GM23338 (cell line): Measurements from ENCODE around the gene POMC. TPM values are rescaled to one million over a fixed set of nuclear protein-coding genes. Genes with fewer than 3 reads are reported as not detected.

Experiments used
- ATAC-seq: fragments of 200-7000 bp; cut with Tn5 transposase; 3 replicates; pipeline ENCODE4 v1.9.1; 2020
- DNase-seq: peaks from one replicate; pipeline ENCODE4 v3.0.0-alpha.2; 2015; ENCODE audit warnings: low spot score
- H2AFZ ChIP-seq: fragments of 200-600 bp; sonication (generic); 2 replicates; pipeline ENCODE4 v1.8.0; 2016; ENCODE audit warnings: antibody characterized with exemption, mild to moderate bottlenecking, moderate library complexity
- H3F3A ChIP-seq: fragments of 200-600 bp; sonication (generic); replicated peaks from 2 replicates; pipeline ENCODE4 v1.8.0; 2017; ENCODE audit warnings: antibody characterized with exemption, mixed run types, low read depth
- H3K27ac ChIP-seq: fragments of 200-600 bp; sonication (generic); 2 replicates; pipeline ENCODE4 v1.6.1; 2016; ENCODE audit warnings: low read depth
- H3K27me3 ChIP-seq: fragments of 200-600 bp; sonication (generic); 2 replicates; pipeline ENCODE4 v1.8.0; 2016; ENCODE audit warnings: mild to moderate bottlenecking, mixed run types, moderate library complexity; ENCODE audit not compliant: insufficient read depth
- H3K36me3 ChIP-seq: fragments of 200-600 bp; sonication (generic); 2 replicates; pipeline ENCODE4 v1.8.0; 2016; ENCODE audit warnings: mild to moderate bottlenecking; ENCODE audit not compliant: insufficient read depth
- H3K4me1 ChIP-seq: fragments of 200-600 bp; sonication (generic); 2 replicates; pipeline ENCODE4 v1.8.0; 2016; ENCODE audit warnings: mild to moderate bottlenecking, moderate library complexity; ENCODE audit not compliant: insufficient read depth
- H3K4me2 ChIP-seq: fragments of 200-600 bp; sonication (generic); 2 replicates; pipeline ENCODE4 v1.7.1; 2017; ENCODE audit warnings: mixed run types
- H3K4me3 ChIP-seq: fragments of 200-600 bp; sonication (generic); 2 replicates; pipeline ENCODE4 v1.6.1; 2016; ENCODE audit warnings: mixed run types
- H3K79me2 ChIP-seq: fragments of 200-600 bp; sonication (generic); replicated peaks from 2 replicates; pipeline ENCODE4 v1.8.0; 2017; ENCODE audit warnings: mild to moderate bottlenecking; ENCODE audit not compliant: insufficient read depth
- H3K9me2 ChIP-seq: fragments of 200-600 bp; sonication (generic); 2 replicates; pipeline ENCODE4 v1.8.0; 2017; ENCODE audit not compliant: insufficient read depth
- H4K20me1 ChIP-seq: fragments of 200-600 bp; sonication (generic); replicated peaks from 2 replicates; pipeline ENCODE4 v1.8.0; 2017; ENCODE audit warnings: mild to moderate bottlenecking; ENCODE audit not compliant: insufficient read depth
- H3K27ac Mint-ChIP-seq: 2 replicates; pipeline ENCODE4 v1.8.0; 2020; ENCODE audit warnings: inconsistent platforms, mild to moderate bottlenecking, moderate library complexity, mixed read lengths
- H3K27me3 Mint-ChIP-seq: 3 replicates; pipeline ENCODE4 v1.8.0; 2022; ENCODE audit warnings: low read depth, mild to moderate bottlenecking, moderate library complexity, mixed read lengths, inconsistent platforms; ENCODE audit not compliant: insufficient read depth, poor library complexity
- H3K36me3 Mint-ChIP-seq: 3 replicates; pipeline ENCODE4 v1.8.0; 2021; ENCODE audit warnings: low read depth, mild to moderate bottlenecking, inconsistent platforms, moderate library complexity, mixed read lengths
- H3K4me1 Mint-ChIP-seq: 3 replicates; pipeline ENCODE4 v1.8.0; 2020; ENCODE audit warnings: mild to moderate bottlenecking, inconsistent platforms, mixed read lengths
- H3K4me3 Mint-ChIP-seq: 3 replicates; pipeline ENCODE4 v1.8.0; 2021; ENCODE audit warnings: moderate library complexity, mild to moderate bottlenecking, inconsistent platforms, mixed read lengths
- H3K9me3 Mint-ChIP-seq: 3 replicates; pipeline ENCODE4 v1.8.0; 2020; ENCODE audit warnings: moderate library complexity, mild to moderate bottlenecking, inconsistent platforms, mixed read lengths
- CREB1 ChIP-seq: fragments of 250-450 bp; sonication (Bioruptor Pico); IDR thresholded peaks from 2 replicates; pipeline ENCODE4 v1.5.0; 2020; ENCODE audit warnings: low read depth, mild to moderate bottlenecking, moderate library complexity
- JUNB ChIP-seq: IDR thresholded peaks from one replicate; pipeline ENCODE4 v1.6.1; 2016; ENCODE audit warnings: antibody characterized with exemption; ENCODE audit not compliant: unreplicated experiment
- POLR2AphosphoS5 ChIP-seq: IDR thresholded peaks from 2 replicates; pipeline ENCODE4 v1.6.1; 2016; ENCODE audit warnings: antibody characterized with exemption, low read depth
- ZNF114 ChIP-seq: fragments of 250-450 bp; sonication (Bioruptor Pico); IDR thresholded peaks from 2 replicates; pipeline ENCODE4 v1.5.0; 2020; ENCODE audit warnings: mild to moderate bottlenecking, moderate library complexity
- ZNF331 ChIP-seq: fragments of 250-450 bp; sonication (Bioruptor Pico); IDR thresholded peaks from 2 replicates; pipeline ENCODE4 v1.5.0; 2020; ENCODE audit warnings: low read depth, mild to moderate bottlenecking, moderate library complexity
- polyA plus RNA-seq: library from polyadenylated mRNA; unstranded; fragments of >200 nt; fragmentation: Nextera tagmentation; extraction: Ambion mirVana; gene quantifications from 2 replicates; pipeline ENCODE4 v1.2.1, GENCODE V29; 2016
- total RNA-seq: library from RNA; depleted of rRNA; stranded (reverse); fragments of >200 nt; shearing (Covaris generic); gene quantifications from 2 replicates; pipeline ENCODE4 v1.2.3, GENCODE V29; 2014
- TF ChIP-seq, protein P1 (sequence below), 2 experiments: fragments of 200-600 bp in 1 of 2; sonication (generic) in 1 of 2; conservative IDR thresholded peaks; 2 replicates each; pipeline versions ENCODE4 v1.5.1 to v1.6.1; 2016 to 2017; ENCODE audit warnings: antibody characterized with exemption in 2 of 2, low read depth in 2 of 2, mild to moderate bottlenecking in 2 of 2, moderate library complexity in 1 of 2
- TF ChIP-seq, protein P2 (sequence below): IDR thresholded peaks from one replicate; pipeline ENCODE4 v1.6.1; 2018; ENCODE audit warnings: antibody characterized with exemption; ENCODE audit not compliant: unreplicated experiment
- TF ChIP-seq, protein P3 (sequence below): IDR thresholded peaks from 2 replicates; pipeline ENCODE4 v1.6.1; 2016; ENCODE audit warnings: antibody characterized with exemption

Gene POMC
- total and polyA plus RNA-seq, 2 experiments from 2014 or later = 8.5 to 12.3 TPM

DNA sequence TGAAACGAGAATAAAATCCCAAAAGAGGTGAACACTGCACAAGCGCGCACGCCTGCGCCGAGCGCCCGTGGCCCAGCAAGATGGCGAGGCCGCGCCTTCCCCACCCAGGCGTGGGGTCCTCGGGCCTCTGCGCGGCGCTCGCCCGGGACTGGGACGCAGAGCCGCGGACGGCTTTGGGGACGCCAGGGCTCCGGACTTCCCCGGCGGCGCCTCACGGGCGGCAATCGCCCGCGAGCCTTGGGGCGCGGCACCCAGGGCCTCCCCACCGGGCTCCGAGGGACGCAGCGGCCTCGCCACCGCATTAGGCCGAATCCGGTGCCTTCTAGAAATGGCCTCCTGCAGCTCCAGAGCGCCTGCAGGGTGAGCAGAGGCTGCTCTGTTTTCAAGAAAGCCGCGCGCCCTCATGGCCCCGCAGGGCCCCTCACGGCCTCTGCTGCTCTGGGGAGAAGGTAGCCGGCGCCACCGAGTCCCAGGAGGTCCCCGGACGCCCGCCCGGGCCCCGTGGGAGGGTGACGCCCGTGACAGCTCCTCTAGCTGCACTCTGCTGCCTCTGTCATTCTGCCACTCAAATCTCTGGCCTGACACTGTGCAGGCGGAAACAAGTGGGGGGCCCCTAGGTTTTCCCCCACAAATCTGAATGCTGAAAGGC is 35.9 kb upstream of the POMC start (continued):
- TF ChIP-seq, protein P1, sequence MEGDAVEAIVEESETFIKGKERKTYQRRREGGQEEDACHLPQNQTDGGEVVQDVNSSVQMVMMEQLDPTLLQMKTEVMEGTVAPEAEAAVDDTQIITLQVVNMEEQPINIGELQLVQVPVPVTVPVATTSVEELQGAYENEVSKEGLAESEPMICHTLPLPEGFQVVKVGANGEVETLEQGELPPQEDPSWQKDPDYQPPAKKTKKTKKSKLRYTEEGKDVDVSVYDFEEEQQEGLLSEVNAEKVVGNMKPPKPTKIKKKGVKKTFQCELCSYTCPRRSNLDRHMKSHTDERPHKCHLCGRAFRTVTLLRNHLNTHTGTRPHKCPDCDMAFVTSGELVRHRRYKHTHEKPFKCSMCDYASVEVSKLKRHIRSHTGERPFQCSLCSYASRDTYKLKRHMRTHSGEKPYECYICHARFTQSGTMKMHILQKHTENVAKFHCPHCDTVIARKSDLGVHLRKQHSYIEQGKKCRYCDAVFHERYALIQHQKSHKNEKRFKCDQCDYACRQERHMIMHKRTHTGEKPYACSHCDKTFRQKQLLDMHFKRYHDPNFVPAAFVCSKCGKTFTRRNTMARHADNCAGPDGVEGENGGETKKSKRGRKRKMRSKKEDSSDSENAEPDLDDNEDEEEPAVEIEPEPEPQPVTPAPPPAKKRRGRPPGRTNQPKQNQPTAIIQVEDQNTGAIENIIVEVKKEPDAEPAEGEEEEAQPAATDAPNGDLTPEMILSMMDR (conservative IDR thresholded peaks at IDR 0.05; ENCODE audit: low read depth in 2 of 2) = no peak
- TF ChIP-seq CREB1 (CRISPR knock-in tag) (no peak), ZNF331 (CRISPR knock-in tag) (no peak), POLR2AphosphoS5 (no peak)

DNA sequence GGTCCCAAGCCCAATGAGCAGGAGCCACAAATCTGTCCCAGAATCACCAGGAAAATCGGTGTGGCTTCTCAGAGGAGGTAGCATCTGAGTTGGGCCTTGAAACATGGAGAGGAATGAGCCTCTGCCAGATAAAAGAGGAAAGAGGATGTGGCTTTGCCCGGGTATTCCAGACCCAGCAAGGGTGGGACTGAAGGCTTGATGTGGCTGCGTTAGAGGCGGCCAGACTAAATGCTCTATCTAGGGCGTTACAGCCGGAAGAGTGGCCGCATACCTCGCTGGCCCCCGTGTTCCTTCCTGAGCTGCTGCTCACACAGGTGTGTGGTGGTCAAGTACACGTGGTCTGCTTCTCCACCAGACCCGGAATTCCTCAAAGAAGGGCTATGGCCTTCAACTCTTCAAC is 33.9 kb upstream of the POMC start:
- Histone ChIP-seq H4K20me1 (no peaks in the 10 kb centered on the region), H3K4me3 (no peak overlapping the region), H3K4me1 (0 out of 2 replicates have a peak, but pooled peaks cover 4% of the 10 kb centered on the region), H3K79me2 (no peaks in the 10 kb centered on the region), H3K9me2 (no peaks in the 10 kb centered on the region), H2AFZ (no peak overlapping the region), H3K27ac (no peak overlapping the region), H3K27me3 (no peaks in the 10 kb centered on the region), H3K36me3 (no peaks in the 10 kb centered on the region), H3F3A (peaks cover 4% of the 10 kb centered on the region), H3K4me2 (no peak overlapping the region)
- Mint-ChIP-seq H3K36me3 (no peaks in the 10 kb centered on the region), H3K27ac (no peak overlapping the region), H3K4me1 (peaks cover 10% of the 10 kb centered on the region), H3K4me3 (no peak overlapping the region), H3K27me3 (peaks cover 16% of the 10 kb centered on the region), H3K9me3 (no peaks in the 10 kb centered on the region)
- no peak for DNase-seq
- TF ChIP-seq, protein P2, sequence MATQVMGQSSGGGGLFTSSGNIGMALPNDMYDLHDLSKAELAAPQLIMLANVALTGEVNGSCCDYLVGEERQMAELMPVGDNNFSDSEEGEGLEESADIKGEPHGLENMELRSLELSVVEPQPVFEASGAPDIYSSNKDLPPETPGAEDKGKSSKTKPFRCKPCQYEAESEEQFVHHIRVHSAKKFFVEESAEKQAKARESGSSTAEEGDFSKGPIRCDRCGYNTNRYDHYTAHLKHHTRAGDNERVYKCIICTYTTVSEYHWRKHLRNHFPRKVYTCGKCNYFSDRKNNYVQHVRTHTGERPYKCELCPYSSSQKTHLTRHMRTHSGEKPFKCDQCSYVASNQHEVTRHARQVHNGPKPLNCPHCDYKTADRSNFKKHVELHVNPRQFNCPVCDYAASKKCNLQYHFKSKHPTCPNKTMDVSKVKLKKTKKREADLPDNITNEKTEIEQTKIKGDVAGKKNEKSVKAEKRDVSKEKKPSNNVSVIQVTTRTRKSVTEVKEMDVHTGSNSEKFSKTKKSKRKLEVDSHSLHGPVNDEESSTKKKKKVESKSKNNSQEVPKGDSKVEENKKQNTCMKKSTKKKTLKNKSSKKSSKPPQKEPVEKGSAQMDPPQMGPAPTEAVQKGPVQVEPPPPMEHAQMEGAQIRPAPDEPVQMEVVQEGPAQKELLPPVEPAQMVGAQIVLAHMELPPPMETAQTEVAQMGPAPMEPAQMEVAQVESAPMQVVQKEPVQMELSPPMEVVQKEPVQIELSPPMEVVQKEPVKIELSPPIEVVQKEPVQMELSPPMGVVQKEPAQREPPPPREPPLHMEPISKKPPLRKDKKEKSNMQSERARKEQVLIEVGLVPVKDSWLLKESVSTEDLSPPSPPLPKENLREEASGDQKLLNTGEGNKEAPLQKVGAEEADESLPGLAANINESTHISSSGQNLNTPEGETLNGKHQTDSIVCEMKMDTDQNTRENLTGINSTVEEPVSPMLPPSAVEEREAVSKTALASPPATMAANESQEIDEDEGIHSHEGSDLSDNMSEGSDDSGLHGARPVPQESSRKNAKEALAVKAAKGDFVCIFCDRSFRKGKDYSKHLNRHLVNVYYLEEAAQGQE = no peak
- no peak for TF ChIP-seq CREB1 (CRISPR knock-in tag)
- no peak for TF ChIP-seq ZNF114
- ATAC-seq = no peak

DNA sequence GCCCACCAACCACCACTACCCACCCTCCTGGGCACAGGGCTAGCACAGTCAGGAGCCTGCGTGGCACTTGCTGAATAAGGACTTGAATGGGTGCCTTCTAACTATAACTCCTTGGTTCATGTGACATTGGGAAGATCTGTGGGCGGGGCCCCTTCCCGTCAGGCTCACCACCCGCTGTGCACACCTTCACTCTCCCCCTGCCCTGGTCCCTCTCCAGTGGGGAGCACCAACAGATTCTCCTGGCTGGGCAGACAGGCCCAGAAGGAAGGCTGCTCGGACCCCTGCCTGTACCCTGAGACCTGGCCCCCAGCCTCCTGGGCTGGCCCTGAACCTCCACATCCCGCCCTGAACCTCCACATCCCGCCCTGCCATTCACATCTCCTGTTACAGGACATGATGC is 33.4 kb upstream of the POMC start:
- Mint-ChIP-seq H3K27me3 (peaks cover 16% of the 10 kb centered on the region), H3K4me3 (no peak overlapping the region), H3K27ac (no peak overlapping the region), H3K9me3 (no peaks in the 10 kb centered on the region), H3K36me3 (no peaks in the 10 kb centered on the region), H3K4me1 (peaks cover 5% of the 10 kb centered on the region; the same call in 2 of the 3 replicates)
- H4K20me1 ChIP-seq = no peaks in the 10 kb centered on the region
- no peaks in the 10 kb centered on the region for H3K27me3 ChIP-seq
- DNase-seq = no peak
- H3K4me3 ChIP-seq = no peak overlapping the region
- H3K27ac ChIP-seq = no peak overlapping the region
- no peak overlapping the region for H3K4me2 ChIP-seq
- H3K79me2 ChIP-seq = no peaks in the 10 kb centered on the region
- ATAC-seq = no peak
- no peaks in the 10 kb centered on the region for H3K9me2 ChIP-seq
- H2AFZ ChIP-seq = no peak overlapping the region
- peaks cover 4% of the 10 kb centered on the region for H3F3A ChIP-seq
- H3K4me1 ChIP-seq = no peaks in the 10 kb centered on the region
- H3K36me3 ChIP-seq = no peaks in the 10 kb centered on the region
- TF ChIP-seq, protein P3, sequence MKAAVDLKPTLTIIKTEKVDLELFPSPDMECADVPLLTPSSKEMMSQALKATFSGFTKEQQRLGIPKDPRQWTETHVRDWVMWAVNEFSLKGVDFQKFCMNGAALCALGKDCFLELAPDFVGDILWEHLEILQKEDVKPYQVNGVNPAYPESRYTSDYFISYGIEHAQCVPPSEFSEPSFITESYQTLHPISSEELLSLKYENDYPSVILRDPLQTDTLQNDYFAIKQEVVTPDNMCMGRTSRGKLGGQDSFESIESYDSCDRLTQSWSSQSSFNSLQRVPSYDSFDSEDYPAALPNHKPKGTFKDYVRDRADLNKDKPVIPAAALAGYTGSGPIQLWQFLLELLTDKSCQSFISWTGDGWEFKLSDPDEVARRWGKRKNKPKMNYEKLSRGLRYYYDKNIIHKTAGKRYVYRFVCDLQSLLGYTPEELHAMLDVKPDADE = no peak
- no peak for TF ChIP-seq JUNB
- TF ChIP-seq, protein P2 = no peak
